Superior temporal gyrus (tissue), 1 donor: ENCODE results near the gene TRIM3.

Source experiments
- DNase-seq: peaks from one replicate; pipeline ENCODE4 v3.0.0-alpha.2; 2016; ENCODE audit errors: extremely low spot score

The TRIM3 gene

GRCh38 chr11:6437993-6438392, 35.7 kb downstream of the TRIM3 start:
- DNase-seq: no peak

- no peak for DNase-seq
Observed at GRCh38 chr11:6437423-6437822, 36.3 kb downstream of the TRIM3 start.

GRCh38 chr11:6433998-6434660, 39.6 kb downstream of the TRIM3 start:
- no peak for DNase-seq

GRCh38 chr11:6431861-6432260, 41.9 kb downstream of the TRIM3 start:
- DNase-seq: no peak

- DNase-seq: no peak
Observed at GRCh38 chr11:6427516-6427915, 46.2 kb downstream of the TRIM3 start.

GRCh38 chr11:6420677-6421076, 53.1 kb downstream of the TRIM3 start:
- no peak for DNase-seq

GRCh38 chr11:6419009-6419631, 54.6 kb downstream of the TRIM3 start, which contains the start of gene APBB1:
APBB1 (minus strand) TSS chr11:6419094; CDS start chr11:6411347, 7,747 bp downstream.
- DNase-seq: peak; percentile 77

GRCh38 chr11:6418557-6419008, 55.2 kb downstream of the TRIM3 start:
- DNase-seq: no peak

GRCh38 chr11:6417907-6418556, 55.7 kb downstream of the TRIM3 start:
- no peak for DNase-seq

GRCh38 chr11:6415797-6416196, 57.9 kb downstream of the TRIM3 start:
- DNase-seq: no peak

- DNase-seq: peak; percentile 17
Observed at GRCh38 chr11:6414874-6415328, 58.8 kb downstream of the TRIM3 start.

- no peak for DNase-seq
Observed at GRCh38 chr11:6413791-6414201, 59.9 kb downstream of the TRIM3 start.

GRCh38 chr11:6411594-6412031, 62.1 kb downstream of the TRIM3 start:
- DNase-seq: peak; percentile 82

- DNase-seq: peak; percentile 64
Observed at GRCh38 chr11:6410695-6411430, 62.9 kb downstream of the TRIM3 start.

- DNase-seq: no peak
Observed at GRCh38 chr11:6406370-6406769, 67.4 kb downstream of the TRIM3 start.

GRCh38 chr11:6405846-6406245, 67.9 kb downstream of the TRIM3 start:
- DNase-seq: no peak

- DNase-seq: no peak
Observed at GRCh38 chr11:6405052-6405667, 68.6 kb downstream of the TRIM3 start.

GRCh38 chr11:6404342-6405051, 69.2 kb downstream of the TRIM3 start:
- no peak for DNase-seq

GRCh38 chr11:6403539-6403938, 70.2 kb downstream of the TRIM3 start:
- no peak for DNase-seq

- no peak for DNase-seq
Observed at GRCh38 chr11:6402561-6402981, 71.2 kb downstream of the TRIM3 start.

- no peak for DNase-seq
Observed at GRCh38 chr11:6402061-6402470, 71.7 kb downstream of the TRIM3 start.
